PFSK-1 (cell line): ENCODE data around the gene GSC2.

Experiments used
- FOXP2 ChIP-seq: optimal IDR thresholded peaks from 2 replicates; pipeline ENCODE3; 2011; ENCODE audit warnings: borderline replicate concordance, control low read depth, inconsistent platforms; ENCODE audit not compliant: insufficient read depth; ENCODE audit errors: extremely low read length, extremely low read depth
- POLR2AphosphoS5 ChIP-seq: IDR thresholded peaks from 2 replicates; pipeline ENCODE4 v1.6.1; 2012; ENCODE audit warnings: low read depth, mild to moderate bottlenecking, control low read depth, low read length, moderate library complexity
- SIN3A ChIP-seq: IDR thresholded peaks from 2 replicates; pipeline ENCODE4 v1.6.1; 2012; ENCODE audit warnings: mild to moderate bottlenecking, low read length, moderate library complexity, borderline replicate concordance; ENCODE audit not compliant: insufficient read depth
- TAF1 ChIP-seq: IDR thresholded peaks from 2 replicates; pipeline ENCODE4 v1.6.1; 2012; ENCODE audit warnings: low read length, control low read depth, borderline replicate concordance; ENCODE audit not compliant: insufficient read depth
- TF ChIP-seq, protein P1 (sequence below), 2 experiments: IDR thresholded peaks; 2 replicates each; pipeline versions ENCODE4 v1.6.1 to v1.8.0; 2011 to 2012; ENCODE audit warnings: low read depth in 2 of 2, low read length in 2 of 2, control low read depth in 1 of 2, inconsistent platforms in 1 of 2, mild to moderate bottlenecking in 1 of 2, moderate library complexity in 1 of 2; ENCODE audit not compliant: insufficient read depth in 1 of 2

DNA sequence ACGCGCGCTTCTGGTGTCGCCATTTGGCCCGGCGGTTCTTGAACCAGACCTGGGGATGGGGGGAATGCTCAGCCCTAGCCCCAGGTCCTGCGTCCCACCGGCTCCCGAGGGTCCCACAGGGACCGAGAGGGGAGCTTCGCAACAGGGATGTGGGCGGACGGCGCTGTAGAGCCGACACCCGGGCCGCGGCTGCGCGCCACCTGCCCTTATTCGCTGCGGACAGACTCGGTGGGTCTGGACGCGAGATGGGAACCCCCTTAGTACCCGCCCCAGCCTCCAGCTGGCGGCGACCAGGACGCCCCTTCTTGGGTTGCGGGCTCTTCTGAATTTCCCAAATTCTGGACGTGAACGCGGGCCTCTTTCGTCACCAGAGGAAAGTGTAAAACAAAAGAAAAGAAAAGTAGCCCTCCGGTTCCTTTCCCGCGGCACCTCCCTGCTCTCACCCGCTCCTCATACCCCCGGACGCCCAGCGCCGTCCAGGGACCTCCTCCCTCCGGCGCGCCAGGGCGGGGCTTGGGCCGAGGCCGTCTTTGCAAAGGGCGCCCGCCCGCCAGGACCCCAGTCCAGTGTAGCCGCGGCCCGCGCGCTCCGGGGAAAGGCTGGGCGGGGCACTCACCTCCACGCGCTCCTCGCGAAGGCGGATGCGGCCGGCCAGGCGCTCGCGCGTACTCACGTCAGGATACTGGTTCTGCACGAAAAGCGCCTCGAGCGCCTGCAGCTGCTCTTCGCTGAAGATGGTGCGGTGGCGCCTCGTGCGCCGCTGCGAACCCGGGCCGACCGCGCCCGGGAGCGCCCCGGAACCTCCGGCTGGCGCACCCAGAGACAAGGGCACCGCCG lies 827 bp downstream of the GSC2 start:
- TF ChIP-seq, protein P1, sequence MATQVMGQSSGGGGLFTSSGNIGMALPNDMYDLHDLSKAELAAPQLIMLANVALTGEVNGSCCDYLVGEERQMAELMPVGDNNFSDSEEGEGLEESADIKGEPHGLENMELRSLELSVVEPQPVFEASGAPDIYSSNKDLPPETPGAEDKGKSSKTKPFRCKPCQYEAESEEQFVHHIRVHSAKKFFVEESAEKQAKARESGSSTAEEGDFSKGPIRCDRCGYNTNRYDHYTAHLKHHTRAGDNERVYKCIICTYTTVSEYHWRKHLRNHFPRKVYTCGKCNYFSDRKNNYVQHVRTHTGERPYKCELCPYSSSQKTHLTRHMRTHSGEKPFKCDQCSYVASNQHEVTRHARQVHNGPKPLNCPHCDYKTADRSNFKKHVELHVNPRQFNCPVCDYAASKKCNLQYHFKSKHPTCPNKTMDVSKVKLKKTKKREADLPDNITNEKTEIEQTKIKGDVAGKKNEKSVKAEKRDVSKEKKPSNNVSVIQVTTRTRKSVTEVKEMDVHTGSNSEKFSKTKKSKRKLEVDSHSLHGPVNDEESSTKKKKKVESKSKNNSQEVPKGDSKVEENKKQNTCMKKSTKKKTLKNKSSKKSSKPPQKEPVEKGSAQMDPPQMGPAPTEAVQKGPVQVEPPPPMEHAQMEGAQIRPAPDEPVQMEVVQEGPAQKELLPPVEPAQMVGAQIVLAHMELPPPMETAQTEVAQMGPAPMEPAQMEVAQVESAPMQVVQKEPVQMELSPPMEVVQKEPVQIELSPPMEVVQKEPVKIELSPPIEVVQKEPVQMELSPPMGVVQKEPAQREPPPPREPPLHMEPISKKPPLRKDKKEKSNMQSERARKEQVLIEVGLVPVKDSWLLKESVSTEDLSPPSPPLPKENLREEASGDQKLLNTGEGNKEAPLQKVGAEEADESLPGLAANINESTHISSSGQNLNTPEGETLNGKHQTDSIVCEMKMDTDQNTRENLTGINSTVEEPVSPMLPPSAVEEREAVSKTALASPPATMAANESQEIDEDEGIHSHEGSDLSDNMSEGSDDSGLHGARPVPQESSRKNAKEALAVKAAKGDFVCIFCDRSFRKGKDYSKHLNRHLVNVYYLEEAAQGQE (IDR thresholded peaks at IDR 0.05; ENCODE audit: insufficient read depth in 1 of 2, low read depth in 2 of 2, low read length in 2 of 2), result no peak
- TF ChIP-seq SIN3A (no peak), TAF1 (no peak), POLR2AphosphoS5 (no peak), FOXP2 (no peak)
